GM12873 (cell line): ENCODE results near the gene EQTN.

ENCODE experiments used
- TF ChIP-seq, protein P1 (sequence below): IDR thresholded peaks from 2 replicates; pipeline ENCODE4 v1.5.1; 2012; ENCODE audit warnings: low read depth, mild to moderate bottlenecking, moderate library complexity, low read length, control low read depth; ENCODE audit not compliant: insufficient read depth; ENCODE audit errors: missing control alignments

EQTN gene

DNA sequence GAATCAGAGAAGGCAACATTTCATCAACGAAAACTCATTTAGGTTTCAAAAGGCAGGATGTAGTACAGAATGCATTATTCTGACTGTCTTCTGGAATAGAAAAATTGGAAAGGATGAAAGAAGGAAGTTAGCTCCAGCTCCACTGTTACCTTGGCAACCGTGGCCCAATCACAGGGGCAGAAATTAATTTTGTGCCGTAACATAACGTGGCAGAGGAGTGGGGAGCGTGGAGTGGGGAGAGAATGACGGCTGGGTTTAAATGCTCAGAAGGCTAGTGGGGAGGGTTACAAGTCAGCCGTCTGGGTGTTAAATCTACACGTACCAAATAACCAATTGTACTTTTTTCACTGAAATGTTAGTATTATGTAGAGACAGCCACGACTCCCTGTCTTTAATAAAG is 32.3 kb upstream of the EQTN start:
- TF ChIP-seq, protein P1, sequence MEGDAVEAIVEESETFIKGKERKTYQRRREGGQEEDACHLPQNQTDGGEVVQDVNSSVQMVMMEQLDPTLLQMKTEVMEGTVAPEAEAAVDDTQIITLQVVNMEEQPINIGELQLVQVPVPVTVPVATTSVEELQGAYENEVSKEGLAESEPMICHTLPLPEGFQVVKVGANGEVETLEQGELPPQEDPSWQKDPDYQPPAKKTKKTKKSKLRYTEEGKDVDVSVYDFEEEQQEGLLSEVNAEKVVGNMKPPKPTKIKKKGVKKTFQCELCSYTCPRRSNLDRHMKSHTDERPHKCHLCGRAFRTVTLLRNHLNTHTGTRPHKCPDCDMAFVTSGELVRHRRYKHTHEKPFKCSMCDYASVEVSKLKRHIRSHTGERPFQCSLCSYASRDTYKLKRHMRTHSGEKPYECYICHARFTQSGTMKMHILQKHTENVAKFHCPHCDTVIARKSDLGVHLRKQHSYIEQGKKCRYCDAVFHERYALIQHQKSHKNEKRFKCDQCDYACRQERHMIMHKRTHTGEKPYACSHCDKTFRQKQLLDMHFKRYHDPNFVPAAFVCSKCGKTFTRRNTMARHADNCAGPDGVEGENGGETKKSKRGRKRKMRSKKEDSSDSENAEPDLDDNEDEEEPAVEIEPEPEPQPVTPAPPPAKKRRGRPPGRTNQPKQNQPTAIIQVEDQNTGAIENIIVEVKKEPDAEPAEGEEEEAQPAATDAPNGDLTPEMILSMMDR = no peak

DNA sequence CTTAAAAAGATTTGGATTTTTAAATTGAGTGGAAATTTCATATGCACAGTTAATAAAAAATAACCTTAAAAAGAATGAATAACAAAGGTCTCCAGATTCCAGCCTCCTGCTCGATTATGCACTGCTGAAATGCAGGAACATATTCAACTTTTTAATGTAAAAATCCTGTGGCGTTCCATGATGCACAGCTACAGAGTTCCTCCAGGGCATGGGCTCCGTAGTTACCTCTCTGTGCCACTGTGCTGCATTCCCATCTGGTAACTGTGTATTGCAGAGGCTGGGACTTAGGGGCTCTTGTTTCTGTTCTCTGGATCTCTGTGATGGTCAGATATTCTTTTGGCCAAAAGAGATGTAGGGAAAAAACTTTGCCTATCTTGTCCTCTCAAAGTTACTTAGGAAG is 31.5 kb upstream of the EQTN start:
- TF ChIP-seq, protein P1 = no peak

DNA sequence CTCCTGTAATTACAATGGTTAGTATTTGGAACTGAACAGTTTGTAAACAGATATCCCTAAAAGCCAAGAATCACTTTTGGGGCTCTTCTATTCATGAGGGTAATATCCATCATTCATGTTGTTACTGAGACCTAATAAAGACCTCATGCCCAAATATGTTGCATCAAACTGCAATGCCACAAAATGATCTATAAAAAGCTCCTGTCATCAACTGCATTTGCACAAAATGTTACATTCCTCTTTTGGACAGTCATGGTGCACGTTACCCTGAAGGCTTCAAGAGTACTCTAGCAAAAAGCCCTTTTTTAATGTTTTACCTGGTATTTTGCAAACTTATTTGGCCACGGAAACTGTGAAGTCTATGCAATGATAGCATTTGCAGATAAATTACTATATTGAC is 14.2 kb upstream of the EQTN start:
- TF ChIP-seq, protein P1 = no peak

DNA sequence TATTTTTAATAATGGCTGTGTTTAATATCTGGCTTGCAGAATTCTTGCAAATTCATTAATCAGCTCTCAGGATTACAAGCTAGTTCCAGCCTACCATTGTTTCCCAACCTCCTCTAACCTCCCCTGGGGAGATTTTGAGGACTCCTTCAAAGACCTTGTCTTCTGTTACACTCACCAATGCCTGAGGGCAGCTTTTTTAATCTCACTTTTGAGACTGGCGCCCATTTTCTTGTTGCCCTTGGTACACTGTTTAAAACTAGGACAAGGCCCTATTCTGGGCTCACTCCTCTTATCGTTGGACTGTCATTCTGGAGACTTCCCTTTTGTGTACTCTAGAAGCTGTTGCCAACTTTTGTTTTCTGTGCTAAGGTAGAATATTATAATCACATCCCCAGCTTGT is 13.6 kb upstream of the EQTN start:
- TF ChIP-seq, protein P1 = no peak

DNA sequence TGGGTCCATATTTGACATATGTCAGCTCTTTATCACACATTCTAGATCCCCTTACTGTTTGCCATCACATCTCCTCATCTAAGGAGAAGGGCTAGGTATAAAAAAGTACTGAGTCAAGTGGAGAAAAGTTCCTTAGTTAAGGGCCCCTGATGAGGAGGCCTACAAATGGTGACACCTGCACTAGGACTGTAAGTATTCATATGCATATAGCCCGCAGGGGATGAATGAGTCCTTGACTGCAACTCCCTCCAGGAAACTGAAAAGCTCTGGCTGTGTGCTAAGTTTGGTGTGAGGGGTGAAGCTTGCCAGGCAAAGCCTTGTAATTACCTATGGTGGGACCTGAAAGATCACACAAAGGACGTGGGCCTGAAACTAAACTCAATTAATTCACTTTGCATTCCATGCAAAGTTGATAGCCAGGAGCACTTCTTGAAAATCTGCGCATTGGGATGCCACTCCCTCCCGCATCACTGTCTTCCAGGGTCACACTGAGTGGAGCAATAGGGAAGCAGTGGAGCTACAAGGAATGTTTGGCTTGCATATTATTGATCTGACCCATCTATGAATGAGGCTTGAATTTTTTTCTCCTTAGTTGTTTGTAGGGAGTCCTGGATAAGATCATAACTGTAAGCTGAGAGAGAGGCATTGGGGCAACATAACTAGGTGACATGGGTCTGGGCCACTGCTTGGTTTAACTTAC is 11.9 kb upstream of the EQTN start:
- TF ChIP-seq, protein P1 = no peak

DNA sequence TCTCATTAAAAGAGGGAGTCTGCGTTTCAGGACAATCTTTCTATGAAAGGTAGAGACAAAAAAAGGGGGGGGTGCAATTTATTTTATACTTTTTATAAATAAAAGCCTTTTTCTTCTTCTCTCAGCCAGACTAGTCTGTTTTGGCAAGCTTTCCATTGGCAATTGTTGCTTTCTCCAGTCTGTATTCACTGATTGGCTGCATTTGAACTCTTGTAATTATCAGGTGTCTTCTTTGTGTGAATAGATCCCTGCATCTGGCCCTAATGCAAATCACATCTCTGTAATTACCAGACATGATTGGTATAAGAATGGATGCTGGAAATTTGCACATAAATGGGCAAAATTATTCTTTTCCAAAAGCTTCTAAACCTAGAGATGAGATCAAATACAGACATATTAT is 7.6 kb upstream of the EQTN start:
- TF ChIP-seq, protein P1 = no peak

DNA sequence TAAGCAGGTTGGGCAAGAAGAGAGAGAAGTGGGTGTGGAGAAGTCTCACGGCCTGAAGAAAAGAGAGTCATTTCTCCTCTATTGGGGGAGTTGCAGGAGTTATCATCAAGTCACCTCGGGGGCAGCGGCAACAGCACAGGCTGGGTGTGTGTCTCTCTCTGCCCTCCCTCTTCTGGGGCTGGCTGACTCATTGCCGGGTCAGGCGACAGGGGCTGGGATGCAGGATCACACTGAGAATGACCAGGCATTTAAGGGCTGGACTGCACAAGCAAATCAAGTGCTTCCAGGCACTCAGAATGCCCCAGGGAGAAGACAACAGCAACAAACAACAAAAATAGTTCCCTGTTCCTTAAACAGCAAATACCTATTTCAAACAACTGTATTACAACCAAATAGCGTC is 6.3 kb upstream of the EQTN start:
- TF ChIP-seq, protein P1 = no peak

DNA sequence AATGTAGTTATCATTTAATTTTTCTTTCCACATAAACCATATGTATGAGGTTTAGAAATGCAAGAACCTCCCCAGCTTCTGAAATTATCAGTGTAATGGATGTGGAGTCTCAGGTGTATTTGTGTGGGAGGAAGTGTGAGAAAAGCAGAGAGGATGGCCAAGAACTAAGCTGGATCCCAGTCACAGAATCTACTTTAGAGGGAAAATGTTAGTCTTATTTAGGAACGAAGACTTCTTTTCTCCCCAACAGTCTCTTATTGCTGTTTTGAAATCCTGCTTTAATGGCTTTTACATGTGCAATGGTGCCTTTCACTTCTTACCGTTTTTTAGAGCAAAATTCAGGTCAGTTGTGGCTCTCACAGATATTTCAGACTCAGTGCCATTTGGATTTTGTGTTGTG is 3.0 kb downstream of the EQTN start:
- TF ChIP-seq, protein P1 = no peak
